HG03159 (cell line): ENCODE measurements around the gene CDC45.

Experiments used
- ATAC-seq: cut with Tn5 transposase; IDR thresholded peaks from one replicate; pipeline ENCODE4 v1.9.1; 2021; ENCODE audit warnings: mild to moderate bottlenecking, moderate library complexity; ENCODE audit not compliant: unreplicated experiment

The CDC45 gene

DNA sequence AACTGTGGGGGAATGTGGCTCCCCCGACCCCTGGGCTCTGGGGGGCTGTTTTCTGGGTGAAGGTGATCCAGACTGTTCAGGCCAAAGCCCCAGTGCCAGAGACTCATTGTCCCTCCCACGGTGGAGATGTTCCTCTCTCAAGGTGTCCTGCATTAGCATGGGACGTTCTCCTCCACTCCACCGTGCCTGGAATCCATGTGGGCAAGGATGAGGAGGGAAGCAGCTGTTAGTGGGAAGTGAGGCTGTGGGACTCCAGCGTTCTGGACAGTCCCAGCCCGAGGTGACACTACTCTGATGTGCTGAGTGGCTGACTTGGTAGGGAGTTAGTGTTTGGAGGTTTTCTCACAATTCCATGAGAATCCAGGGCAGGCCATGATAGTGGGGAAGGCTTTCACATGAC lies 75.9 kb downstream of the CDC45 start:
- ATAC-seq = no peak

DNA sequence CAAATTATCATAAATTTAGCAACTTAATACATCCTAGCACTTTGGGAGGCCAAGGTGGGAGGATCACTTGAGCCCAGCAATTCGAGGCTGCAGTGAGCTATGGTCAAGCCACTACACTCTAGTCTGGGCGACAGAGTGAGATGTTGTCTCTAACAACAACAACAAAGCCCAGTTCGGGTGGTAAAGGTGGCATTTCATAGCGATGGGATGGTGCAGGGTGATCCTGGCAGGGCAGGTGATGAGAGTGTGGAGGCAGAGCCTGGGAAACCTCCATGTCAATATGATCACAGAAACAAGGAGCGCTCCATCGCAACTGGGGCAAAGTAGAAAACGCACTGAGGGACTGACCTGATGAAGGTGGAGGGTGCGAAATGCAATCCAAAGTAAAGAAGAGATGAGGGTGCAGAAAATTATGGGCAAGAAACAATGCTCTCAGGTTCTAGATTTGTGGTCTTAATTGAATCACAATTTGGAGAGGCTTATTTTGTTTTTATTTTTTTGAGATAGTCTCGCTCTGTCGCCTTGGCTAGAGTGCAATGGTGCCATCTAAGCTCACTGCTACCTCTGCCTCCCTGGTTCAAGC lies 77.3 kb downstream of the CDC45 start:
- ATAC-seq = no peak

DNA sequence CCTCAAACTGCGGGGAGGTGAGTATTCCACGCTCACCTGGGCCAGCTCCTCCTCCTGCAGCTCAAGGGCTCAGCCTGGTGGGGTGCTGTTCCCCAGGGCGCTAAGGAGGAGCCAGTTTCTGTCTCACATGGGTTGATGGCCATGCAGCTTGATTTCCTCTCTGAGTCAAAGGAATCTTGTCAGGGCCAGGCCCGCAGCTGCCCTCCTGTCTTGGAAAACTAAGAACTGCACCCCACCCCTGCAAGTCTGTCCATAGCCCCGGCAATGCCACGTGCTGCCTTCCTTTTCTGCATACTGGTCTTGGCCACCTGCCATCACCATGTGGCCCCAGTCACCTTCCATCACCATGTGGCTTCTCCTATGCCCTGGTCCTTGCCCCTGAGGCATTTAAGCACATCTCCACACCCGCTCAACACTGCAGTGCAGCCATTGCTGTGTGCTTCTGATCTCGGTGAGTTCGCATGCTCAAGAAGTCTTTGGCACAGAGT lies 79.6 kb downstream of the CDC45 start:
- no peak for ATAC-seq

DNA sequence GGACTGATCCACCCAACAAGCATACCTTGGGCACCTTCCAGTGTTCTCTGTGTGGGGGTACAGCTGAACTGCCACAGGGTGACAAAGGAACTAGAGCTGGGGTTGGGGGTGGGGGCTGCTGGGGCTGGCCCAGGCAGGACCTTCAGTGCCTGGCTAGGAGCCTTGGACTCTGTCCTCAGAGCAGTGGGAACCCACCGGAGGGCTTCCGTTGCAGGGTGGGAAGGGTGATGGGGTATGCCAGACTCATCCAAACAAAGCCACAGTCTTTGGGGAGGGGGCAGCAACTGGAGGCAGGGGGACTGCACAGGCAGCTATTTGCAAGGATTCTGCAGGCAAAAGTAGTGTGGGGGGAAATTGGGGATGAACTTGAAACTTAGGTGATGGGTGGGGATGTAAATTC lies 80.2 kb downstream of the CDC45 start:
- ATAC-seq = no peak

DNA sequence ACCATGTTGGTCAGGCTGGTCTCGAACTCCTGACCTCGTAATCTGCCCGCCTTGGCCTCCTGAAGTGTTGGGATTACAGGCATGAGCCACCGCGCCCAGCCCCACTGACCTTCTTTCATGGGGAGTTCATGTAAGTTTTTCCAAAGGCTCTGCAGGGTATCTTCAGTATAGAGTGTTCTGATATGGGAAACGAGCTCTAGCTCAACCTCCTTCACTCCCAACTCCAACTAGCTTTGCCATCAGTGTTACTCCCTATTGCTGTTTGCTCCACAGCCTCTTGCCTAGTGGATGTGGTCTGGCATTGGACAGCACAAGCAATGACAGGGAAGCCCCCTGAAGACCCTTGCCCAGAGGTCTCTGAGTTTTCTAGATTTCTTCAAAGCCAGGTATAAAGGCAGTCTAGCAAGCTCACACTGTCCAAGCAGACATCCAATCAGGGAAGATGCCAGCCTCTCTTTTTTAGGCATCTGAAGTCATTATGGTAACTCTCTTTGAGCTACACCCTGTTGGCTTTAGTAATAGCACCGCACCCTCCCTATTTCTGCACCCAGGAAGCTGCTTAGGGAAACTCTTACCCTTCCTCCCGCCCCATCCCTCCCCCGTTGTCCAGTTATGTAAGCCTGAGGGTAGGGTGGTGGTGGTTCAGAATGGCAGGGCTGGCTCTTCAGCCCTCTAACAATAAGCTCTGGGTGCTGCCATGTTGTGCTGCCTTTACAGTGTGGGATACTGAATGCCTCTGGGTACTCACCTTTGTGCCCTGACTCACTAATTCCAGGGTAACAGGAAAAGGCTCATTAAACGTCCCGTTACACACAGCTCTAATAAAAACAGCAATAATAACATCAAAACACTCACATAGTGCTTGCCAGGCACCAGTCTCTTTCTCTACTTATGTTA lies 85.9 kb downstream of the CDC45 start:
- no peak for ATAC-seq

DNA sequence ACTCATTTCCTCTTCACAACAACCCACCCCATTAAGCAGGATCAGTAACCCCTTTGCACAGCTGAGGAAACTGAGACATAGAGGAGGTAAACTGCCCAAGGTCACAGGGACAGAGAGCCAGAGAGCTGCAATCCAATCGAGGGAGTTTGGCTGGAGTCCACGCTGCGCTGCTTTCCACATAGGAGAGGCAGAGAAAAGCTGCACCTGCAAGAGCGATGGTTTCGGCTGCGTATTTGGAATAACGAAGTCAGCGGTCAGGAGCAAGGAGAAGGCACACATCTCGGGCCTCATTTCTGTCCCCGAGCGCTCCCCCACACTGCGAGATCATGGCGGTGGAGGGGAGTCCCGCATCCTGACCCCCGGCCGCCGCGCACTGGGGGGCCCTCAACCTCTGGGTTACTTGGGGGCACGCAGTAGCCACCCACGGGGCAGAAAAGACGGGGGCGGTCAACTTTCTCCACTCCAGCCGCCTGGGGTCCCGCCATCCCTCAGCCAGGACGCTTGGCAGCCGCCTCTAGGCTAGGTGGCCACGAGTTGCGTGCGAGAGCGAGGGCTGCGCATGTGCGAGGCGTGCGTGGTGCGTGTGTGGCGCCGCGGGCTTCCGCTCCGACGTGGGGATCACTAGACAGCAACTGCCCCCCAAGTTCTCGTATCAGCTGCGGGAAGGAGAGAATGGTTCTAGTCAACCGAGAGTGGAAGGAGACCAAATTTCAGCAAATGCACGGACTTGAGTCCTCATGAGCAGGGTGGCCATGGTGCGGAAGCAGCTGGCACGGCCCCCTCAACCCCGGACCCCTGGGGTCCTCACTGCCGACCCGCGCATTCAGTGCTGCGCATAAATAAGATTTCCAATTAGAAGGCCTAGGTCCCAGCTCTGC lies 86.8 kb downstream of the CDC45 start:
- ATAC-seq = no peak

DNA sequence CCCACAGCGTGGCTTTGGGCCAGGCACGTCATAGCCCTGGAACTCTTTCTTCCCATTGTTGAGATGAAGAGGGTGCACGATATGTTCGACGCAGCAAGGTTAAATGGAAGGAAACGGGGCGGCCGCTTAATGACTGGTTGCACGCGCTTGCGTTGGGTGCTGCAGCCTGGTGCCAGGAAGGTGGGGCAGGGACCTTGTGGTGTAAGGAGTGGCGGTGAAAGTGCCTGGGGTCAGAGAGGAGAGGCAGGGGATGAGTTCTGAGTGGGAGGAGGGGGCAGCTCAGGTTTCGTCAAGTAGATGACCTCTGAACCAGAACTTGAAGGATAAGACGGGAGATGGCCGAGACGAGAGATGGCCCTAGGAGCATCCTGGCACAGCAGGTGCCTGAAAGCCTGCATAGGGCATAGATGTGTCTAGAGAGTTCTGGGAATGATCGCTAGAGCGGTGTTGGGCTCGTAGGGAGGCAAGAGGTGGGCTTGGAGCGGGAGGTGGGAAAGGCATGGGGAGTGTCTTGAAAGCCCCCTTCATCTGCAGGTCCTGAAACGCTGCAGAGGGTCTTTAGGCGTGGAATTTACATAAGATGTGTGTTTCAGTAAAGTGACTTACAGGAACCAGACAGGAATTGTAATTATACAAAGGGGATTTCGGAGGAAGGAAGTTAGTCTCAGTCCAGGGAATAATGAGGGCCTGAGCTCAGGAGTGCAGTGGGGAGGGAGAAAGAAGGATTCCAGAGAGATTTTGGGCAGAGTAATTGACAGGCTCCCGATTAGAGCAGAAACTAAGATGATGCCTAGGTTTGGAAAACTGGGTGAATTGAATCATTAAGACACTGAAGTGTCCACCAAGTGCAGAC lies 87.7 kb downstream of the CDC45 start:
- no peak for ATAC-seq

DNA sequence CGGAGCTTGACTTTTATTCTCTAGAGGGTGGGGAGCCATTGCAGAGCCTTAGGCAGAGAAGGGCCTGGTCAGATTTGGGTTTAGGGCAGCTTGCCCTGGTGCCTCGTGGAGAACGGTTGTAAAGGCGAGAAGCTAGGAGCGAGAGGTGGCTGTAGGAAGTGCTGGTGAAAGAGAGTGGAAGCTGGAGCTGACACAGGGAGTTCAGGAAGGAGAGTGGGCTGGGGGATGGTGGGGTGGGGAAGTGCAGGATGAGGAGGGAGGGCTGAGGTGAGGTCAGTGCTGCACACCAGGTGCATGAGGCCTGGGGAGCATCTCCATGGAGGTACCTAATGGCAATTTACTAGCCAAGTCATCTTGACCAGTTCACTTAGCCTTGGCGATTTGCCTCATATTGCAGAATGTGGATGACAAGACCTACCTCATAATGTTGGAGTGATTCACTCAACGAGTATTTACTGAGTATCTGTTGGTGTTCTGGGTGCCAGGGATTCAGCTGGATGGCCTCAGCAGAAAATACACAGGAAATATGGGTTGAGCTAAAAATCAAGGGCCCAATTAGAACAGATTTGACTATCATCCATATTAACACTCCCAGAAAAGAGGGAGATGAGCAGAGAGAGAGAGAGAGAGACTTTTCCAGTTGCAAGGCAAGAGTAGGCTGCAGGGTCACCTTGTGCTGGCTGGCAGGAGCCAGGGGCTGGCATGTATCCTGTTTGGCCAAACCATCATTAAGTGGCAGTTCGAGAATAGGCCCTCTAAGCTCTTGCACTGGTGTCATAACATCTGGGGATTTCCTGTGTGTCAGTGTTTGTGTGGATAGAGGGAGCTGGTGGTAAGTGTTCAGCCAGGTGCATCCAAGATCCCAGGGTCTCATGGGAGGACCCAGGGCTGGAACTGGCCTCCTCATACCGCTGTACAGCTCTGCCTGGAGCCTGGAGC lies 88.9 kb downstream of the CDC45 start:
- no peak for ATAC-seq

DNA sequence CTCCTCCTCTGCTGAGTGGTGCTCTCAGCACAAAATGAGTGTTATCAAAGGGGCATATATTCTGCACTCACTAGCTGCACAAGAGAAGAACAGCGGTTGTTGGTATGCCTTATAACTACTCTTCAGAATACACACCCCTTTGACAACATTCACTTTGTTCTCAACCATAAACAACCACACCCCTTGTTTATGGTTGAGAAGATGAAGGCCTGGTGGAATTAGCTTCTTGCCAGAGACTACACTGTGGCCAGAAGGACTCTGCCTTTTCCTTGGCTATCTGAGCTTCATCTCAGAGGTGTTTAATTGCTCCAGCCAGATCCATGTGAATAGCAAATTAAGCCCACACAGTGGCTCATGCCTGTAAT lies 89.5 kb downstream of the CDC45 start:
- ATAC-seq = no peak

DNA sequence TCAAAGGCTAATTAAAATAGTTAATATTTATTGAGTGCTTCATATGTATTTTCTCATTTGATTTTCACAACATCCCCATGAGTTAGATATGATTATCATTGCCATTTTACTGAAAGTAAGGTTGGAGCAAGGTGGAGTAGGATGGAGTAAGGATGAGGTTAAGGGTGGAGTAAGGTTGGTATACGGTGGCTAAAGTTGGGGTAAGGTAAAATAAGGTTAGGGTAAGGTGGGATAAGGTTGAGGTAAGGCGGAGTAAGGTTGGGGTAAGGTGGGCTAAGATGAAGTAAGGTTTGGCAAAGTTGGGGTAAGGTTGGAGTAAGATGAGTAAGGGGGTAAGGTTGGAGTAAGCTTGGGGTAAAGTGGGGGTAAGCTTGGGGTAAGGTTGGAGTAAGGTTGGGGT lies 90.3 kb downstream of the CDC45 start:
- ATAC-seq = no peak
